GM12874 (cell line): ENCODE results near the gene ANKS1B.

Source experiments
- TF ChIP-seq, protein P1 (sequence below): IDR thresholded peaks from 2 replicates; pipeline ENCODE4 v1.5.1; 2011; ENCODE audit warnings: low read depth, mild to moderate bottlenecking, control low read depth, low read length, moderate library complexity; ENCODE audit not compliant: insufficient read depth

ANKS1B gene

DNA sequence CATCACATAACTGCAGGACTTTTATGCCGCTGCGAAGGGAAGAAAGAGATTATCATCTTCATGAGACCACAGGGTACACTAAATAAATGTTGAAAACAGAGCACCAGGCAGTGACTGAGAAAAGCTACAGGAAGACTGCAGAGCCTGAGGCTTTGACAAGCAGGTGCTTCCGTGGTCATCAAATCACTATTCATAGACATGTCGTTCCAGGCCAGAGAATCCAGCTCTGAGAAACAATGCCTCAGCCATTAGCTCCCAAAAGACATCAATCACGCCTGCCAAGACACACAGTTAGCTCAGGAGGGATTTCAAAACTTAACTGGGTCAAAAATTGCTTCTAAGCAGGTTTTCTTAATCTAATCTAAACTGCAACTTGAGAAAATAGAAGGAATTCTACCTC is 384.3 kb downstream of the ANKS1B start:
- TF ChIP-seq, protein P1, sequence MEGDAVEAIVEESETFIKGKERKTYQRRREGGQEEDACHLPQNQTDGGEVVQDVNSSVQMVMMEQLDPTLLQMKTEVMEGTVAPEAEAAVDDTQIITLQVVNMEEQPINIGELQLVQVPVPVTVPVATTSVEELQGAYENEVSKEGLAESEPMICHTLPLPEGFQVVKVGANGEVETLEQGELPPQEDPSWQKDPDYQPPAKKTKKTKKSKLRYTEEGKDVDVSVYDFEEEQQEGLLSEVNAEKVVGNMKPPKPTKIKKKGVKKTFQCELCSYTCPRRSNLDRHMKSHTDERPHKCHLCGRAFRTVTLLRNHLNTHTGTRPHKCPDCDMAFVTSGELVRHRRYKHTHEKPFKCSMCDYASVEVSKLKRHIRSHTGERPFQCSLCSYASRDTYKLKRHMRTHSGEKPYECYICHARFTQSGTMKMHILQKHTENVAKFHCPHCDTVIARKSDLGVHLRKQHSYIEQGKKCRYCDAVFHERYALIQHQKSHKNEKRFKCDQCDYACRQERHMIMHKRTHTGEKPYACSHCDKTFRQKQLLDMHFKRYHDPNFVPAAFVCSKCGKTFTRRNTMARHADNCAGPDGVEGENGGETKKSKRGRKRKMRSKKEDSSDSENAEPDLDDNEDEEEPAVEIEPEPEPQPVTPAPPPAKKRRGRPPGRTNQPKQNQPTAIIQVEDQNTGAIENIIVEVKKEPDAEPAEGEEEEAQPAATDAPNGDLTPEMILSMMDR: no peak

DNA sequence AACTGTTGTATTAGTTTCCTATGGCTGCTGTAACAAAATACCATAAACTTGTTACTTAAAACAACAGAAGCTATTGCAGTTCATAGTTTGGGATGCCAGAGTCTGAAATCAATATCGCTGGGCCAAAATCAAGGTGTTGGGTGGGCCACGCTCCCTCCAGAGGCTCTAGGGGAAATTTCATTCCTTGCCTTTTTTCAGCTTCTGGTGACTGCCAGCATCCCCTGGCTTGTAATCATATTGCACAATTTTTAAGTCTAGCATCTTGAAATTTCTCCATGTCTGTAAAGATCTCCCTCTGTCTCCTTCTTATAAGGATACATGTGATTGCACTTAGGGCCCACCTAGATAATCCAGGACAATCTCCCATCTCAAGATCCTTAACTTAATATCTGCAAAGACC is 386.0 kb downstream of the ANKS1B start:
- TF ChIP-seq, protein P1: no peak

DNA sequence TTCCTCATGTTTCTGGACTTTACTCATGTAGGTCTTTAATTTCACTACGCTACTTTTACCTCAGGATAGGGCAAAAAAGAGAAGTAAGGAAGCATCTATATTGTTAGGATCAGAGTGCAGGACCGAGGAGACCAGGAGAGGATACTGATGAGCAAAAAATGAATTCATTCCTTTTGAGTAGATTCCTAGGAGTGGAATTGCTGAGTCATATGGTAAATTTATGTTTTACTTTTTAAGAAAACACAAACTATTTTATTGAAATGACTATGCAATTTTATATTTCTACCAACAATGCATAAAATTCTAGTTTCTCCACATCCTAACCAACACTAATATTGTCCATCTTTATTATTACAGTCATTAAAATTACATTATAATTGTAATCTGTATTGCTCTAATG is 388.0 kb downstream of the ANKS1B start:
- TF ChIP-seq, protein P1: no peak

DNA sequence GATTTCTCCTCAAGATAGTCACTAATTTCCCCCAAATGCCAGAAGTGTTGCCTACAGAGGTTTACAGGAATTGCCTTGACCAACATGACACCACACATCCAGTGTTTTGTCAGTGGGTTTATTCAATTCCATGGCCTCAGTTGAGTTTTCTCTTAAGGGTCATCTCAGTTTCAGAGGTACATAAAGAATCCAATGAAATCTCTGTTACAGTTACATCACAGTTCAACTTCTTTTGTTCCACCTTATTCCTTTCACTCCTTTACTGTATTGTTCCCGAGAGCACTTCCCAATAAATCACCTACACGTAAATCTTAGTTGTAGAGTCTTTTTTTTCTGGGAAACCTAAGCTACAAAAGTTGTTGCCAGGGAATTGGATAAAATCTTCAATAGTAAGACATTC is 410.8 kb downstream of the ANKS1B start:
- TF ChIP-seq, protein P1: no peak

DNA sequence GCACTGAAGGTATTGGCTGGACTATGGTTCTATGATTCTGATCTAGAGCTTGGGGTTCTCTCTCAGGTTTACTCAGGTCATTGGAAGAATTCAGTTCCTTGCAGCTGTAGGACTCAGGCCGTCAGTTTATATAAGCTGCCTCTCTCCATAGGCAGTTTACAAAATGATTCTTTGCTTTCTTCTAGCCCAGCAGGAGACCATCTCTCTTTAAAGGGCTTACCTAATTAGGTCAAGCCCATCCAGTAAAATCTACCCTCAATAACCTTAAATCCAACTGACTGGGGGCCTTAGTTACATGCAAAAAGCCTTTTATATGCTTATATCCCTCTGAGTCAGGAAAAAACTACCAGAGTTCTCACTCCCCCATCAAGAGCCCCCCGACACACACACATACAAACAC is 417.7 kb downstream of the ANKS1B start:
- TF ChIP-seq, protein P1: no peak

DNA sequence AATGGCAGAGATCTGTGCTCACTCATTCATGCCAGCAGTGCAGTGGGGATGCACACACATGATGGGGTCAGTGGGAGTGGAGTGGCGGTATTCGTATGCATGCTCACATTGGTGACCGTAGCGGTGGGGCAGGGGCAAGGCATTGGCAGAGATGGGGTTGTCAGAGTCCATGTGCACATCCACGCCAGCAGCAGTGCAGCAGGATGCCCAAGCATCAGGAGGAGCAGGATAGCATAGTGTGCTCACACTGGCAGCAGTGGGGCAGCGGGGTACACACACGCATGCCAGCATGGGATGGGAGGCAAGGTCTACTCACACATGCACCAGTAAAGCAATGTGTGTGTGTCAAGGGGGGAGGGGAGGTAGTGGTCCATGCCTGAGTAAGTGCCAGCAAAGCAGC is 426.6 kb downstream of the ANKS1B start:
- TF ChIP-seq, protein P1: no peak

DNA sequence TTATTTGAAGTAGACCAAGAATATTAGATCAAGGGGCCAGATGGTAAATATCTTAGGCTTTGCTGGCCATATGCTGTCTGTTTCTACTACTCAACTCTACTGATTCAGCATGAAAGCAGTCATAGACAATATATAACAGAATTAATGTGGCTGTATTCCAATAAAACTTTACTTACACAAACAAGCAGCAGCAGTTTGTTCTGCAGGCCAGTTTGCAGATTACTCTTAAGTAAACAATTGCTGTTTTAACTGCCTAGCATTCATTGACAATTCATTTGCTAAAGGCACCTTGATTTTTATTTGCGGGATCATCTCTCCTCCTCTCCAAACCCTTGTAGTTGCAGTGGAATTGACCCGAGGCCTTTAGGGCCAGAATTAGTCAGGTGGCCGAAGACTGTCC is 431.3 kb downstream of the ANKS1B start:
- TF ChIP-seq, protein P1: no peak

DNA sequence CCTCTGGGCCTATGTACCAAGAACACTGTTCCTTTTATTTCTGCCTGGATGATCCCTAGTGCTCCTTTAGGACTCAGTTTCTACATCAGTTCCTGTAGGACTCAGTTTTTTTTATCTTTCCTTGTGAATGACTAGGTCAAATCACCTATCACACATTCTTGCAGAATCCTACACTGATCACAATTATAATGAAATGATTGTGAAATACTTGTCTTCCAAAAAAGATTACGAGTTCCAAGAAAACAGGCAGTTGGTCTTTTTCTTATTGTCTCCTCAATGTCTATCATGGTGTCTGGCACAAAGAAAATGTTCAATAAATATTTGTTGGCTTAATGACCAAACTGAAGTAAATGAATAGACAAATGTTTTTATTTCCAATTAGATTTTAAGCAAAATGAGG is 432.7 kb downstream of the ANKS1B start:
- TF ChIP-seq, protein P1: no peak
